Activated CD4-positive, alpha-beta memory T cell treated with anti-CD3 and anti-CD28 coated beads, Interleukin-2, amount 10 ng/mL, durations not matched to agents 7 days and 5 days (primary cell): ENCODE data around the gene LFNG. TPM values are rescaled to one million over a fixed set of nuclear protein-coding genes. Genes with fewer than 3 reads are reported as not detected.
"Not testable (repeated sequence)": the region's sequence is repeated elsewhere in the genome, so short reads cannot be mapped to it uniquely, and the experiment has no call there.

Experiments used
- CTCF ChIA-PET: fragments of 350-600 bp; sonication (Branson Sonifier 250); formaldehyde crosslinking; loops from one replicate; lab custom pipeline; 2021; ENCODE audit warnings: antibody characterized with exemption, inconsistent platforms; lab: Charles Lee
- POLR2A ChIA-PET: fragments of 350-600 bp; sonication (Branson Sonifier 250); formaldehyde crosslinking; loops from one replicate; lab custom pipeline; 2021; ENCODE audit warnings: antibody characterized with exemption; lab: Charles Lee
- DNase-seq: peaks from one replicate; pipeline ENCODE4 v3.0.0-alpha.2; 2020
- H3K27ac Mint-ChIP-seq: one replicate; pipeline ENCODE4 v1.8.0; 2021; ENCODE audit warnings: mild to moderate bottlenecking, mixed read lengths
- H3K27me3 Mint-ChIP-seq: one replicate; pipeline ENCODE4 v1.8.0; 2021; ENCODE audit warnings: mixed read lengths
- H3K36me3 Mint-ChIP-seq: one replicate; pipeline ENCODE4 v1.8.0; 2021; ENCODE audit warnings: low read depth, mixed read lengths
- H3K4me1 Mint-ChIP-seq: one replicate; pipeline ENCODE4 v1.8.0; 2021; ENCODE audit warnings: mixed read lengths
- H3K4me3 Mint-ChIP-seq: one replicate; pipeline ENCODE4 v1.8.0; 2021; ENCODE audit warnings: mild to moderate bottlenecking, mixed read lengths
- H3K9me3 Mint-ChIP-seq: one replicate; pipeline ENCODE4 v1.8.0; 2021; ENCODE audit warnings: mixed read lengths
- total RNA-seq, 2 experiments: library from RNA; stranded (reverse); gene quantifications; one replicate each; pipeline ENCODE4 v1.2.3, GENCODE V29; 2021

The LFNG gene
- total RNA-seq, 2 experiments from 2014 or later = 105 to 109 TPM

DNA sequence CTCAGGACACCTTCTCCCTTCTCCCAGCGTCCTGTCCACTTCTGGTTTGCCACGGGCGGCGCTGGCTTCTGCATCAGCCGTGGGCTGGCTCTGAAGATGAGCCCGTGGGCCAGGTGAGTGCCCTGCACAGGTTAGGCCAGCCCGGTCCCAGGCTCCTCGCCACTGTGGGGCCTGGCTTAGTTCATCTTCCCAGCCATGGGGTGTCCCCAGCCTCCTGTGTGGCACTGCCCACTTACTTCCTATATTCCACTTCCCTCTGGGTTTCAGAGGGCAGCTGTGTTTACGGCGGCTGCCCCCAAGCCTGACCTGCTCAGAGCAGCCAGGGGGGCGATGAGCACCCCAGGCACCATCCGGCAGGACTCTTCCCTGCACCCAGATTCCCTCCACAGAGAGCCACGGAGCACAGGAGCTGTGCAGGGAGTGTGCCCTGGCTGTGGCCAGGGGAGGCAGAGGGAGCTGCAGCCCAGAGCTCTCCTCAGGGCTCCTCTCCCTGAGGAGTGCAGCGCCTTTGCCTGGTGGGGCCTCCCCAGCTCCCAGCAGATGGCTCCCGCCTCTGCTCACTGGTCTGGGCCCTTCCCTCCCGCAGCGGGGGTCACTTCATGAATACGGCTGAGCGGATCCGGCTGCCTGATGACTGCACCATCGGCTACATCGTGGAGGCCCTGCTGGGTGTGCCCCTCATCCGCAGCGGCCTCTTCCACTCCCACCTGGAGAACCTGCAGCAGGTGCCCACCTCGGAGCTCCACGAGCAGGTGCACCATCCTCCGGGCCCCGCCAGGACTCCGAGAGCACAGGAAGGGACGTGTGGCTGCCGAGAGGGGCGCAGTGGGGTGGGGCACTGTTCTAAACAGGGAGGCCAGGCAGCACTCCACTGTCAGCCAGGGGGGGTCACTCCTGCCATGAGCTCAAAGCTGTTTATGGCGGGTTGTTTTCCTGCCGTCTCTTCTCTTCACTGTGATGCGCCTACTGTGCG is 6.4 kb downstream of the LFNG start:
- CTCF ChIA-PET = interaction anchor here (0.5 kb wide), 1 partner anchor 72 kb away, joined by 3 read pairs; no protein-coding TSS in a partner anchor
- Mint-ChIP-seq H3K4me3 (peak overlapping the region; percentile 13), H3K27ac (peak overlapping the region; percentile 62), H3K27me3 (no peaks in the 10 kb centered on the region), H3K9me3 (no peaks in the 10 kb centered on the region), H3K4me1 (peaks cover 71% of the 10 kb centered on the region), H3K36me3 (peaks cover 49% of the 10 kb centered on the region)
- POLR2A ChIA-PET = interaction anchor here (0.7 to 6.0 kb wide), 3 partner anchors 13 to 20 kb away, joined by 3 to 61 read pairs (median 3); no protein-coding TSS in a partner anchor
- no peak for DNase-seq

DNA sequence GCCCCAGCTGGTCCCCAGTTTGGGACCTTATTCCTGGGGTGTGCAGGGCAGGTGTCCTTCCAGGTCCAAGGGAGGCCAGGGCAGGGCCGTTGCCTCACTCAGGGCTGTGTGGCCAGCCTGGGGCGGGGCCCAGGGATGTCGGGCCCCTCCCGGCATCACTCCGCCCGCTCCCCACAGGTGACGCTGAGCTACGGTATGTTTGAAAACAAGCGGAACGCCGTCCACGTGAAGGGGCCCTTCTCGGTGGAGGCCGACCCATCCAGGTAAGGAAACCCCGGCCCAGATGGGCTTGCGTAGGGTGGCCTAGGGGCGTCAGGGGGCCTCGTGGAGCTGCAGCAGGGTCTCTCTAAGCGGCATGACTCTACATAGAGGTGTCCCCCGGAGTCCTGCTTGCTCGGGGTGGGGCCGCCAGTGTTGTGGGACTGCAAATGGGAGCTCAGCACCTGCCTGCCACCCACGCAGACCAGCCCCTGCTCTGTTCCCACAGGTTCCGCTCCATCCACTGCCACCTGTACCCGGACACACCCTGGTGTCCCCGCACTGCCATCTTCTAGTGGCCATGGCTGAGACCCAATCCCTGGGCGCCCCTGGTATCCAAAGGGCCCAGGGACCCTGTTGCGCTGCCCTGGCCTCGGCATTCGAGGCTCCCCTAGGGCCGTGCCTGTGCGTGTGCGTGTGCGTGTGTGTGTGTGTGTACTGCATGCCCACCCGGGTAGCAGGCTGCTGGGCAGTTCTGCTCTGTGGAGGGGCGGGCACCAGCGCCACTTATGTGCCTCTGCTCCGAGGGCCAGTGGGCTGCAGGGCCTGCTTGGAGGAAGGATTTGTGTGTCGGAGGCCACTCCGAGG is 7.3 kb downstream of the LFNG start:
- DNase-seq = no peak
- Mint-ChIP-seq H3K36me3 (peaks cover 43% of the 10 kb centered on the region), H3K27ac (peak overlapping the region; percentile 96), H3K9me3 (no peaks in the 10 kb centered on the region), H3K4me3 (no peak overlapping the region), H3K4me1 (peaks cover 76% of the 10 kb centered on the region), H3K27me3 (no peaks in the 10 kb centered on the region)
- ChIA-PET CTCF (no interaction called here), POLR2A (interaction anchor here (0.6 to 6.0 kb wide), 7 partner anchors 9 to 47 kb away, joined by 3 to 61 read pairs (median 3); partner anchors contain the start of gene BRAT1)

DNA sequence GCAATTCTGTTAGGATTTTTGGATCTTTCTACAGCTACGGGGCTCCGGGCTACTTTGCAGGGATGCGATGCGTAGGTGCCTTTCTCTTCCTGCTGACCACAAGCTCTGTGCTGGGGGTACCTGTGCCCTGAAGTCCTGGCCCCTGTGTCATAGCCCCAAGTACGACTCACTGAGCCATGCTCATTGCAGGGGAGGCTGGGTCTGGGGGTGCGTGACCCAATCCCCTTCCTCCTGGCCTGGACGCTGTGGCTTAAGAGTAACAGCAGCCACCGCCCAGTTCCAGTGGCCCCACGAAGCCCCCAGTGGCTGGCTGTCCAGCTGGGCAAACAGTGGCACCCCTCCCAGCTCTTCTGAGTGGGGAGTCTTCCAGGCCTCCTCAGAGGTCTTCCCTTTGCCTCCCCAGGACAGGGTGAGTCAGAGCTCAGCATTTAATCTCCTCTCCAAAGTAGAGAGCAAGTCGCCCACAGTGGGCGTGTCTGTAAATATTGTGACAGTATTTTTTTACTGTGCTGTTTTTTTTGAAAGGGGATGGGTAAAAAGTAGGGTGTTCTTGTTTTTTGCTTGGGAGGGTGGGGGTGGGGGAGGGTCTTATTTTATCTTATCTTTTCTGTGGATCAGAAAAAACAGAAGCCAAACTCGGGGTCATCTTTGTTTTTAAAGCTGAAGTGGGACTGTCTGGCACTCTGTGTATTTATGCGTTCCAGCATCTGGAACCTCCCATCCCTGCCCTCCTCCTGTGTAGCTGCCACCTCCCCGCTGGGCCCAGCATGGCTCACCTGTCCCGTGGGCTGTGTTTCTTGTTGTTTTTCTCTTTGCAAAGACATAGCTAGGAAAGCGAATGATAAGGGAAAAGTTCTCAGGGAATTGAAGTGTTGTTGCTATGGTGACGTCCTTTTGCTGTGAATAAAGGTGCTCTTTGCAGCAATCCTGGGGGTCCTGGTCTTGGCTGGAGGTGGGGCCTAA is 8.2 kb downstream of the LFNG start:
- Mint-ChIP-seq H3K36me3 (peaks cover 37% of the 10 kb centered on the region), H3K27me3 (no peaks in the 10 kb centered on the region), H3K9me3 (peaks cover 3% of the 10 kb centered on the region), H3K27ac (peak overlapping the region; percentile 96), H3K4me3 (peak overlapping the region; percentile 45), H3K4me1 (peaks cover 77% of the 10 kb centered on the region)
- CTCF ChIA-PET = no interaction called here
- POLR2A ChIA-PET = interaction anchor here (0.6 to 6.0 kb wide), 9 partner anchors 10 to 48 kb away, joined by 3 to 61 read pairs (median 4); partner anchors contain the start of genes BRAT1 and IQCE
- peak; percentile 72 for DNase-seq

- H3K4me3 Mint-ChIP-seq = peak overlapping the region; percentile 69
- peak overlapping the region; percentile 96 for H3K27ac Mint-ChIP-seq
- no peak for DNase-seq
- ChIA-PET POLR2A (interaction anchor here (0.7 to 6.0 kb wide), 6 partner anchors 10 to 38 kb away, joined by 3 to 61 read pairs (median 5); partner anchors contain the start of gene IQCE), CTCF (interaction anchor here (1.3 kb wide), 1 partner anchor 8 kb away, joined by 3 read pairs; no protein-coding TSS in a partner anchor)
- no peaks in the 10 kb centered on the region for H3K27me3 Mint-ChIP-seq
- peaks cover 32% of the 10 kb centered on the region for H3K36me3 Mint-ChIP-seq
- peaks cover 3% of the 10 kb centered on the region for H3K9me3 Mint-ChIP-seq
- peaks cover 71% of the 10 kb centered on the region for H3K4me1 Mint-ChIP-seq
These were observed 9.0 kb downstream of the LFNG start for GRCh38 chr7:2528481-2529095.

DNA sequence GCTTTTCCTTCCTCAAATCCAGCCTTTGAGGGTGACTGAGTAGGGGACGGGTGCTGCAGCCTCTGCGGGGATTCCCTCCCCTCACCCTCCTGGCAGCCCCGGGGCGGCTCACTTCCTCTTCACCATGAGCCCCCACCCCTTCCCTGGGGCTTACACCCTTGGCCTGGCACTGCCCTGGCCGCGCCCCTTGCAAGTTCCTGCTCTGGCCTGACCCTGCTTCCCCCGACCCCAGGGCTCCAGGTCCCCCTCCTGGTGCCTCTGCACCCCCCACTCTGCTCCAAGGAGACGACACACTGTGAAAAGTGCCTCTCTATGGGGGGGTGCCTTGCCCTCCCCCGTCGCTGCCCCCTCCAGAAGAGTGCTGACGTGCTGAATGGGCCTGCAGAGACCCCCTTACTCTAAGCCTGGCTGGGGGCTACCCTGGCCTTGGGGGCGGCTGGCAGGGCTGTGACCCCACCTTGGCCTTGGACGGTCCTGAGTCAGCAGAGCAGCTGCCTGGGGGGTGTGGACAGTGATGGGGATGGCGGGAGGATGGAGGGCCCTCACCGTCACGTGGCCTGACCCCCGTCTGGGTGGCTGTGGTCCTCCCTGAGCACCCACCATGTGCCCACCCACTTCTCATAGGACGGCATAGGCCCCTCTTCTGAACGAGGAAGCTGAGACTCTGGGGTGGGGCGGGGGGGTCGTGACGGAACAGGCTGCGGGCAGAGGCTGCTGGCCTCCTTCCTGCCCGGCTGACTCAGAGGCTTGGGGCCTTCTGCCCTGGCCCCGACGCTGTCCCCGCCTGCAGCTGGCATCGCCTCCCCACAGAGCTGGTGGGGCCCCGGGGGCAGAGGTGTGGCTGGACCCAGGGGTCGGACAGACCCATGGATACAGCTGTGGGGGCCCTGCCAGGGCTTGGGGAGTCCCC is 9.8 kb downstream of the LFNG start:
- peaks cover 32% of the 10 kb centered on the region for H3K36me3 Mint-ChIP-seq
- CTCF ChIA-PET = interaction anchor here (1.3 kb wide), 1 partner anchor 9 kb away, joined by 3 read pairs; no protein-coding TSS in a partner anchor
- H3K4me1 Mint-ChIP-seq = peaks cover 64% of the 10 kb centered on the region
- peak overlapping the region; percentile 96 for H3K27ac Mint-ChIP-seq
- POLR2A ChIA-PET = interaction anchor here (0.7 to 6.0 kb wide), 14 partner anchors 8 to 181 kb away, joined by 3 to 61 read pairs (median 5); partner anchors contain the start of genes BRAT1 and IQCE
- H3K27me3 Mint-ChIP-seq = no peaks in the 10 kb centered on the region
- peak; percentile 70 for DNase-seq
- peaks cover 3% of the 10 kb centered on the region for H3K9me3 Mint-ChIP-seq
- peak overlapping the region; percentile 69 for H3K4me3 Mint-ChIP-seq

DNA sequence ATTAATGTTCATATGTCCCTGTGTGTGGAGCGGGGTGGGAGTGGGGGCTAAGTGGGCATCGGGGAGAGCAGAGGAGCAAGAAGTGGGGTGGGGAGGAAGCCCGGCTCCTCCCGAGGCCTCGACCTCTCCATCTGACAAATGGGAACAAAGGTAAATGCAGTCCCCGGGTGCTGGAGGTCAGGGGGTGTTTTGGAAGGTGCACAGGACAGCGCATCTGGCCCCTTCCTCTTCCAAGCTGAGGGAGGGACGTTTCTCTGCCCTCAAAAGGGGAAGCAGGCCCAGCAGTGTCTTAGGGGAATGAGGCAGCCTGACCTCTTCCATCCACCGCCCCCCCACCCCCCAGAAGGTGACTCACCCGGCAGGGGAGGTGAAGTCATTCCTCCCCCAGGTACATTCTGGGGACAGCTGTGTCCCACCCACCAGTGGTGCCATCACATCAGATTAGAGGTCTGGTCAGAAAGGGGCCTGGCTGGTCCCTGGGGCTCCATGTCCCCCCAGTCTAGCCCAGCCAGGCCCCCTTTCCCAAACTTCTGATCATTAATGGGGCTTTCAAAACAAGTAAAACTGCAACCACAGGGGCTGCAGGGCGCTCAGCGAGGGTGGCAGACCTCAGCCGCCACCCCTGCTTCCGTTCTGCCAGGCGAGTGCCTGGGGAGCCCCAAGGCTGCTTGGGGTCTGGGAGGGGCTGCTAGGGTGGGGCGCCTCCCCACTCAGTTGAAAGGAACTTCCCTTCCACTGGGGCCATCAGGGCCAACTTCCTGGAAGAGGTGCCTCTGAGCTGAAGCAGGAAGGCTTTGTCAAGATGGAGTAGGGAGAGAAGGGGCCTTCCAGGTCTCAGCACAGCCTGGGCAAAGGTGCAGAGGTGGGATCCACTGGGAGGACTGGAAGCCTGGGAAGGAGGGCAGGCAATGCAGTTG is 10.8 kb downstream of the LFNG start:
- no peaks in the 10 kb centered on the region for H3K27me3 Mint-ChIP-seq
- H3K27ac Mint-ChIP-seq = peak overlapping the region; percentile 96
- H3K4me1 Mint-ChIP-seq = peaks cover 64% of the 10 kb centered on the region
- POLR2A ChIA-PET = interaction anchor here (0.8 to 6.0 kb wide), 12 partner anchors 9 to 180 kb away, joined by 3 to 61 read pairs (median 5); partner anchors contain the start of genes BRAT1 and IQCE
- DNase-seq = peak; percentile 87
- peaks cover 32% of the 10 kb centered on the region for H3K36me3 Mint-ChIP-seq
- CTCF ChIA-PET = interaction anchor here (0.8 to 1.3 kb wide), 2 partner anchors 10 kb away, joined by 3 read pairs; no protein-coding TSS in a partner anchor
- peaks cover 3% of the 10 kb centered on the region for H3K9me3 Mint-ChIP-seq
- peak overlapping the region; percentile 69 for H3K4me3 Mint-ChIP-seq

- POLR2A ChIA-PET = interaction anchor here (1.0 to 6.0 kb wide), 8 partner anchors 10 to 125 kb away, joined by 4 to 61 read pairs (median 5); partner anchors contain the start of genes BRAT1 and IQCE
- CTCF ChIA-PET = interaction anchor here (0.8 kb wide), 1 partner anchor 10 kb away, joined by 3 read pairs; no protein-coding TSS in a partner anchor
These were observed 11.6 kb downstream of the LFNG start for GRCh38 chr7:2530994-2531795.

DNA sequence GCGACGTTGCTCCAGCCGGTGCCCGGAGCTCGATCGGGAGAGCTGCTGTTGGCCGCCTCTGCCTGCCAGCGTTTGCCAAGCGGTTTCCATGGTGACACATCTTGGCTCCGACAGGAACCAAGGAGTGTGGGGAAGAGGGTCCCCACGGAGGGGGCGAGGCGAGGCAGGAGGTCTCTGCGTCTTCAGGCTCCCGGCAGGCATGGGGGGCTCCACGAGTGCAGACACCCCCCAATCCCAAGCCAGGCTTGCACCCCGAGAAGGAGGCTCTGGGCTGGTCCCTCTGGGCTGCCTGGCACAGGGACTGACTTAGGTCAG is 12.2 kb downstream of the LFNG start:
- H3K27me3 Mint-ChIP-seq, CTCF ChIA-PET: not testable (repeated sequence)

More at GRCh38 chr7:2530994-2531795, 11.6 kb downstream of the LFNG start:
- not testable (repeated sequence) for H3K9me3 Mint-ChIP-seq, H3K27me3 Mint-ChIP-seq, DNase-seq
- Mint-ChIP-seq H3K36me3 (peaks cover 25% of the 10 kb centered on the region), H3K4me1 (peaks cover 57% of the 10 kb centered on the region), H3K27ac (peak overlapping the region; percentile 96), H3K4me3 (peak overlapping the region; percentile 69)

DNA sequence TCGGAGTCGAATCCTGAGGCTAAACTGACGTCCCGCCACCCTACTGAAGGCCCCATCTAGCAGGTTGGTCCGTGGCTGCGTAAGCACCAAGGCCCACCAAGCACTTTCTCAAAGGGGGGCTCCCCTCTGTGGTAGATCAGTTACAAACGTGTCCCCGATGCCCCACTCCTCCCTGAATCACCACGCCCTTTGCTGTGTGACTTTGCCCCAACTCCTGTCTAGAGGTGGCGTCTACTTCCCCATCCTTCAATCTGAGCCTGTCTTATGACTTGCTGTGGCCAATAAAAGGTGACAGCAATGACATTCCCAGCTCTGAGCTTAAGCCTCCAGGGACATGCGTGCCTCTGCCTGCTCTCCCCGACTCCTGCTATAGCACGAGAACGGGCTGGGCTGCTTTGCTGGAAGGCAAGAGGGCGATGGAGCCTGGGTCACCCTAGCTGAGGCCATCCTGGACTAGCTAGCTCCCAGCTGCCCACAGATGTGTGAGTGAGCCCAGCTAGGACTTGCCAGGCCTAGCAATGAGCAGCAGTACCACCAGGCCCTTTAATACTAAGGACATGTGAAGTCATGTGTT is 12.7 kb downstream of the LFNG start:
- POLR2A ChIA-PET, H3K4me3 Mint-ChIP-seq, H3K9me3 Mint-ChIP-seq, H3K27me3 Mint-ChIP-seq, CTCF ChIA-PET, DNase-seq: not testable (repeated sequence)
- Mint-ChIP-seq H3K4me1 (peaks cover 46% of the 10 kb centered on the region), H3K36me3 (peaks cover 17% of the 10 kb centered on the region), H3K27ac (peak overlapping the region; percentile 44)

More for the DNA sequence above, 12.2 kb downstream of the LFNG start:
- H3K4me3 Mint-ChIP-seq, DNase-seq, H3K9me3 Mint-ChIP-seq: not testable (repeated sequence)
- POLR2A ChIA-PET = interaction anchor here (2.0 to 6.0 kb wide), 4 partner anchors 9 to 27 kb away, joined by 5 to 61 read pairs (median 22); partner anchors contain the start of gene IQCE
- H3K36me3 Mint-ChIP-seq = peaks cover 20% of the 10 kb centered on the region
- H3K27ac Mint-ChIP-seq = peak overlapping the region; percentile 10
- peaks cover 52% of the 10 kb centered on the region for H3K4me1 Mint-ChIP-seq
